NCI-H1417 (cell line): ENCODE measurements around the gene LMAN2L.

Experiments used
- DNase-seq, 3 experiments: peaks; one replicate each; lab custom pipeline; 2025; lab: John Stamatoyannopoulos, UW

Gene LMAN2L

DNA sequence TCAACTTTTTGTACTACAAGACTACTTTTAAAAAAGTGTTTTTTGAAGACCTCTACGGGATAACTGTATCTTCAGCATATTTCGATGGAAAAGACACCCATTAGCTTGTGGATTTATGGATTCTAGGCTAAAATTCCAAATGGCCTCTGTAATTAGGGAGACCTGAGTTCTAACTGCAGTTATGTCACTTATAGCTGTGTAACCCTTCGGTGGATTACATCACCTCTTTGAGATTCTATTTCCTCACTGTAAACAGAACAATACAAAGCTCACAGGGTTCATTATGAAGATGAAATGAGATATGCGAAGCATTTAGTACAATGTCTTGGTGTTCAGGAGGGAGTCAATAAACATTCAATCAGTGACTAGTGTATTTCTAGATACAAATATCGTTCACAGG, 24.2 kb downstream of the LMAN2L start:
- peak in 1 of 3 experiments; percentile 2 for DNase-seq

- DNase-seq: no peak
These were observed 28.9 kb downstream of the LMAN2L start for GRCh38 chr2:96710985-96711384.

GRCh38 chr2:96703021-96703751, 36.7 kb downstream of the LMAN2L start:
- DNase-seq: no peak

DNA sequence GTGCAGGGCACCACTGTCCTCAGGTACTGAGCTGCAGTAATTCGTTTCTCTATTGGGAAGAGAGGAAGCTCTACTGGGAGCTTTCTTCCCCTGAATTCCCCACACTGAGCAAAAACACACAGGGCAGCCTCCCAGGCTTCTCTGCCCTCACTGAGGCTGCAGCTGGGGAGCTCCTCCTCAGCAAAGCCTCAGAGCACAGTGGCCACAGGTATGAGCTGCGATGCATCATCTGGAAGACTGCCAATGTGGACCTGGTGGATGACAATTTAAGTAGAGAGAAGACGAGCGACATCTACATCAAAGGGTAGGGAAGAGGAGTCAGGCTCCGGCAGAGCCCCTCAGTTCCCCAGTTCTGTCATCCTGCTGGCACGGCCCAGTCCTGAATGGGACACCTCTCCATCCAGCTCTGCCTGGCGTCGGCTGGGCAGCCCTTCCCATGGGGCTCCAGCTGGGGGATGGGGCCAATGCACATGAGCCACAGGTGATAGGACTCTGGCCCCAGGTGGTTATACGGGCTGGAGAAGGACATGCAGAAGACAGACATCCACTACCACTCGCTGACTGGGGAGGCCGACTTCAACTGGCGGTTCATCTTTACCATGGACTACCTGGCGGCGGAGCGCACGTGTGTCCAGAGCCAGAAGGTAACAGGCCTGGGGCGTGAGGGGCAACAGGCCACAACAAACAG, 37.6 kb downstream of the LMAN2L start:
- DNase-seq: peak in 1 of 3 experiments; percentile 3

DNA sequence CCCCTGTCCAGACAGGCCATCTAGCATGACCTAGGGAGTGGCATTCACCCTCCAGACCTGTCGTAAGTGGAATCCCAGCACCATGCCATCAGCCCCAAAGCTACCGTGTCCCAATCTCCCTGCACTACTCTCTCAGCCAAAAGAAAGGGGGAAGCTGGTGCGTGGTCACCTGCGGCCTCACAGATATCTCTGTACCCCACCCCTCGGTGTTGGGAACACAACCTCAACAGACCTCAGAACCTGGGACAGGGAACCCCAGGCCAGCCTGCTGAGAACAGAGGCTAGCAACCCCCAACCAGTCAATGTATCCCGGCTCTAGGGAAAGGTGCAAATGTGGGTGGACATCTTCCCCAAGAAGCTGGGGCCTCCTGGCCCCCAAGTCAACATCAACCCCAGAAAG, 38.2 kb downstream of the LMAN2L start:
- DNase-seq: no peak

DNA sequence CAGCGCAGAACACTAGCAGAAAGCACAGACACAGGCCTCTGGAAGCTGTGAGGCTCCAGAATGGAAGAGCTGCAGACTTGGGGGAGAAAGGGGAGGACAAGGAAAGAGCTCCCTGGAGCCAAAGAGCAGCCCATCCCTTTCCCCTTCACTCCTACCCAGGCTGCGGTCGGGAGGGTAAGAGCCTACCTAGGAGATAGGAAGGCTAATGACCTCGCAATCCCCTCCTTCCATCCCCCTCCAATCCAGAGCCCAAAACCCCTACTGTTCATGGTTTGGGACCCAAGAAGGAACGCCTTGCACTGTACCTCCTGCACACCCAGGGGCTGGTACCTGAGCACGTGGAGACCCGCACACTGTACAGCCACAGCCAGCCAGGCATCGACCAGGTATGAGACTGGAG, 39.8 kb downstream of the LMAN2L start:
- DNase-seq: no peak

GRCh38 chr2:96699621-96700020, 40.2 kb downstream of the LMAN2L start:
- no peak for DNase-seq

DNA sequence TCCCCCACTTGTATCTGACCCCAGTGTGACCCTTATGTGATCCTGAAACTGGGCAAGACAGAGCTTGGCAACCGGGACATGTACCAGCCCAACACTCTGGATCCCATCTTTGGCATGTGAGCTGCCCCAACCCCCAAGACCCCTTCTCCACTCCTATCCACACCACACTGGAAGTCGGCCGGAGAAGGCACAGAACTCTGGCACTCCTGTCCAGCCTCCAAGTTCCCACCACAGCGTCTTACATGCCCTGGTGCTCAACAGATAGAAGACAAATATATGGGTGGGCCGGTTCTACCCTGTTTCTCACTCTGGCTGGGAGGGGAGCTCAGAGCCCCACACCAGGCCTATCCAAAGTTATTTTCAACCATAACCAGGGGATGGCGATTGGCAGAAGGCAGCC, 40.8 kb downstream of the LMAN2L start:
- DNase-seq: no peak

DNA sequence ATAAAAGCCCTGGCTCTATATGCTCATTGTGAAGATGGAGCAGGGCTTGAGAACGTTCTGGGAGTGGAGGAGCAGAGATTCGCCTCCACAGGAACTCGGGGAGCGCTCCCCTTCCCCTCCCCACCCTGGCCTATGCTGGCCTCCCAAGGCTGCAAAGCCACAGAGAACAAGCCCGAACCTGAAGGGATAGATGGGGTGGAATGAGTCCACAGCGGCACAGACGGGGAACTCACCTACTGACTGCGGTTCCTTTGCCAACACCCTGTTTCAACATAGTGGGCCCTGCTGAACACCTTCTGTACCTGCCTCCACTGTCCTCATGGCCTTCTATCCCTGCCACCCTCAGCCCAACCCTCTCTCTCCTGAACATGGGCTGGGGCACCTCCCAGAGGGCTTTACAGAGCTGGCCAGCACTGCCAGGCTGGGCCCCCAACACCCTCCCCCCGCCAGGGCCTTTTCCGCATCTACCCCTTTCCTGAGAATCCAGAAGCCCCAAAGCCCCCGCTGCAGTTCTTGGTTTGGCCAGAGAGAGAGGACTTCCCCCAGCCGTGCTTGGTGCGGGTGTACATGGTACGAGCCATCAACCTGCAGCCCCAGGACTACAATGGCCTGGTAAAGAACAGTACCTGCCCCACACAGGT, 41.5 kb downstream of the LMAN2L start:
- DNase-seq: no peak

- no peak for DNase-seq
These were observed 42.4 kb downstream of the LMAN2L start for GRCh38 chr2:96697476-96697875.

- no peak for DNase-seq
These were observed 44.3 kb downstream of the LMAN2L start for GRCh38 chr2:96695602-96696001.

DNA sequence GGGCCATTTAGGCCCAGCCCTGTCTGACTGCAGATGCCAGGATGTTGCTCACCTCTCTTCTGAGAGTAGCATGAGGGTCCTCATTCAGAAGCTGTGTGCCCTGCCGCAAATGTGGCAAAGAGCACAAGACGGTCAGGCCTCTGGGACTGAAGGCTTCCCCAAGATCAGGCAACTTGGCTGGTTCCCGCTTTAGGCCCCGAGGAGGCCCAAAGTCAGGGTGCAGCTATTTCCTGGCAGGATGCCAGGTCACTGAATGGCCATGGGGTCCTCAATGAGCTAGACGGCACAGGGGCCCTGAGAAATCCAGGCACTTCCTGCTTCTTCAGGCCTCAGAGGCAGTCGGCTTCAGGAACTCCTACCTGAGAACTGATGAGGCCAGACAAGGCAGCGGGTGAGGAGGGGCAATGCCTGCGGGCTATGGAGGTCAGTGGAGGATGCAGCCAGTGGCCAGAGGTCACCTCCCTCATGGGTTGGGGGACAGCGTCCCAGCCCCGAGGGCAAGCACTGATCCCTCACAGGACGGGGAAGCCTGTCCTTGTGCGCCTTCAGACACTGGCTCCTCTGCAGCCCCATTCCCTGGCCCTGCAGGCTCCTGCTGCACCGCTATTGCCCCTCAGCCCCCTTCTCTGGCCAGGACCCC, 44.9 kb downstream of the LMAN2L start:
- DNase-seq: no peak

GRCh38 chr2:96694279-96694678, 45.6 kb downstream of the LMAN2L start:
- DNase-seq: no peak

GRCh38 chr2:96693286-96694200, 46.3 kb downstream of the LMAN2L start:
- DNase-seq: no peak

DNA sequence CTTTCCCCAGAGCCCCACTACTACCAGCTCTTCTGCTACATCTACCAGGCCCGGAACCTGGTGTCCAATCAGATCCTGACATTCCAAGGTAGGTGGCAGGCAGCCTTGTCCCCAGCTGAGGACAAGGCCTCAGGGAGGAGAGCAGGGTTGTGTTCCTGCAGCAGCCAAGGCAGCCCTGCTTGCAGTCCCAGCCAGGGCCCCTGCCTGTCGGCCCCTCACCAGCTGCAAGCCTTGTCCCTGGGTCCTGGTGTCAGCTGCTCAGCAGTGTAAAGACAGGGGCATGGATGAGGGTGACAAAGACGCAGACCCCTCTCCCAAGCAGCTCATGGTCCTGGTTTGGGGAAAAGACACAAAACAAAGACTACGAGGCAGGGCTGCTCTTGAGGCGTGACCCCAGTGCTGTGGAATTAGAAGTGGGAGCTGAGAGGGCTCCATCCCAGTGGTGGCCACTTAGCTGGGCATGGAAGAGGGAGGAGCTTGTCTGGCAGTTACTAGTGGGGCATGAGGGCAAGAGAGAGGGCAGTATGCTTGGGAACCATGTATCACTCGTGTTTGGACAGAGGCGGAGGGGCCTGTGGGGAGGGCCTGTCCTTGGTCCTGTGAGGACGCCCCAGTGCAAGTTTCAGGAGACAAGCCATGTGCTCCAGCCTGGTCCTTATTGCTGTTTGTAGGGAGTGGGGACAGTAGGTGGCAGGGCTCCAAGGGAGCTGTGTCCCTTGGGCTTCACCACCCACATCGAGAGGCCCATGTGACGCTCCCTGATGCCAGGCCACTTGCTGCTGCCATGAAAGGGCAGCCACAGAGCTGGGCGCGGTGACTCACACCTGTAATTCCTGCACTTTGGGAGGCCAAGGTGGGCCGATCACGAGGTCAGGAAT, 47.5 kb downstream of the LMAN2L start:
- DNase-seq: no peak

- no peak for DNase-seq
These were observed 48.7 kb downstream of the LMAN2L start for GRCh38 chr2:96691022-96691612.

DNA sequence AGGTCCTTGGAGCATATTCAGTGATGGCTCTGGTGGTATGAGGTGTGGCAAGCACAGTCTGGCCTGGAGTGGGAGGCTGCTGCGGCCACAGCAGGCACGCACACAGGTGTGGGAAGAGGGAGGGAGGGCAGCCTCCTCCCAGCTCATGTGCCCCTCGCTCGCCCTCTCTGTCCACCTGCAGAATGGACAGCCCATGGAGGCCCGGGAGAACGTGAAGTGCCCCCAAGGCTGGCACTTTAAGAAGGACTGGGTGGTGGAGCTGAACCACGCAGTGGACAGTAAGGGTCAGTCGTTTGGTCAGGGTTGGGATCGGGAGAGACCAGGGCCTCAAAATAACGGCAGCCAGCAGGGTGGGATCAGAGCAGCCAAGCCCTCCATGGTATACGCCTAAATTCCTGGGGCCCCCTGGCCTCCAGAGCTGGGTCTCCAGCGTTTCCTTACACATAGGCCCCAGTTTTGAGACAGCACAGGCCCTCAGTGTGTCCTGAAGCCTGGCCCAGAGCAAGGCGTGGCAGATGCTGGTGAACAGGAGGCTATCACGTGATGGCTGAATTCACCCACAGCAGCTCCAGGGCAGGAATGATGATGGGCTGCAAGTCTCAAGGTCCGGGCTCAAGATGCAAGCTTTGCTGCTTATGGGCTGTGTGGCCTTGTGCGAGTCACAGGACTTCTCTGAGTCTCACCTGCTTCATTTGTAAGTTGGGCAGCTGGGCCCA, 49.4 kb downstream of the LMAN2L start:
- no peak for DNase-seq

DNA sequence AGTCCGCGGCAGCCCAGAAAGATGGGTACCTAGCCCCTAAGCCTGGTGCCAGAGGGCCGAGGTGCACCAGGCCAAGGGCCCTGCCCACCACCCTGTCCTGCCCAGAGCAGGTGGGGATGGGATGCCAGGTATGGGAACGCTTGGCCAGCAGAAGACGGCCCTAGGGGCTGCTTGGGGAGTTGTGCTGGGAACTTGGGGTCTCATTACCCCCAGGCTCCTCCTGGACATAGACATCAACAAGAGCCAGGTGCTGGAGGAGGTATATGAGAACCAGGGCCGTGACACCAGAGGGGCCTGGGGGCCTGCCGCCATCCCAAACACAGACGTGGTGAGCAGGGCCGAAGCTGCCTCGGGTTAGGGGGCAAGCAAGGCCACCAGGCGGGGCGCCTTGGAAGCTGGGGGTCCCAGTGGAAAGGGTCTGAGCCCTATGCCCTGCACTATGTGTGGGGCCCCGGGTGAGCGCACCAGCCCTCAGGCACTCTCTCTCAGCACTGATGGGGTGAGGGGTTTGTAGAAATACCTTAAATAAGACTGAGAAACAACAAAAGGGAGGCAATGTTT, 50.4 kb downstream of the LMAN2L start:
- DNase-seq: no peak
